ENCODE data around the gene SCNN1A. TPM values are rescaled to one million over a fixed set of nuclear protein-coding genes. Genes with fewer than 3 reads are reported as not detected.
A peak's percentile ranks its signal among the peaks of the same experiment; 100 is the strongest.

SCNN1A gene
- total RNA-seq, 1 donor from 2014 or later: 11.1 TPM

- Histone ChIP-seq H3K36me3 (ENCODE audit: control insufficient read depth, insufficient read depth, low read length) (peaks cover 8% of the 10 kb centered on the region), H3K4me3 (ENCODE audit: low read depth, low read length) (no peak overlapping the region), H3K27me3 (ENCODE audit: control insufficient read depth, insufficient read depth, low read length) (no peaks in the 10 kb centered on the region)
- TF ChIP-seq CTCF (IDR thresholded peaks at IDR 0.05; ENCODE audit: insufficient read depth, low read length, poor library complexity, severe bottlenecking): no peak
- DNase-seq (ENCODE audit: low read depth): no peak
Measured at GRCh38 chr12:6327229-6328041, 47.9 kb downstream of the SCNN1A start.

GRCh38 chr12:6326316-6327228 is 48.8 kb downstream of the SCNN1A start:
- DNase-seq (ENCODE audit: low read depth): no peak
- TF ChIP-seq CTCF (IDR thresholded peaks at IDR 0.05; ENCODE audit: insufficient read depth, low read length, poor library complexity, severe bottlenecking): peak; percentile 41
- no peak overlapping the region for H3K4me3 ChIP-seq (ENCODE audit: low read depth, low read length)
- peaks cover 8% of the 10 kb centered on the region for H3K36me3 ChIP-seq (ENCODE audit: control insufficient read depth, insufficient read depth, low read length)
- H3K27me3 ChIP-seq (ENCODE audit: control insufficient read depth, insufficient read depth, low read length): no peaks in the 10 kb centered on the region

- no peak for TF ChIP-seq CTCF (IDR thresholded peaks at IDR 0.05; ENCODE audit: insufficient read depth, low read length, poor library complexity, severe bottlenecking)
- Histone ChIP-seq H3K27me3 (ENCODE audit: control insufficient read depth, insufficient read depth, low read length) (no peaks in the 10 kb centered on the region), H3K4me3 (ENCODE audit: low read depth, low read length) (no peak overlapping the region), H3K36me3 (ENCODE audit: control insufficient read depth, insufficient read depth, low read length) (peaks cover 5% of the 10 kb centered on the region)
- DNase-seq (ENCODE audit: low read depth): no peak
Measured at GRCh38 chr12:6324936-6325750, 50.2 kb downstream of the SCNN1A start.

GRCh38 chr12:6323995-6324711 is 51.2 kb downstream of the SCNN1A start:
- no peak overlapping the region for H3K4me3 ChIP-seq (ENCODE audit: low read depth, low read length)
- DNase-seq (ENCODE audit: low read depth): no peak
- no peaks in the 10 kb centered on the region for H3K27me3 ChIP-seq (ENCODE audit: control insufficient read depth, insufficient read depth, low read length)
- peaks cover 4% of the 10 kb centered on the region for H3K36me3 ChIP-seq (ENCODE audit: control insufficient read depth, insufficient read depth, low read length)
- no peak for TF ChIP-seq CTCF (IDR thresholded peaks at IDR 0.05; ENCODE audit: insufficient read depth, low read length, poor library complexity, severe bottlenecking)

- peak; percentile 73 for TF ChIP-seq CTCF (IDR thresholded peaks at IDR 0.05; ENCODE audit: insufficient read depth, low read length, poor library complexity, severe bottlenecking)
- DNase-seq (ENCODE audit: low read depth): peak; percentile 89
- no peak overlapping the region for H3K4me3 ChIP-seq (ENCODE audit: low read depth, low read length)
- H3K27me3 ChIP-seq (ENCODE audit: control insufficient read depth, insufficient read depth, low read length): no peaks in the 10 kb centered on the region
- H3K36me3 ChIP-seq (ENCODE audit: control insufficient read depth, insufficient read depth, low read length): peaks cover 1% of the 10 kb centered on the region
Measured at GRCh38 chr12:6323340-6323994, 51.9 kb downstream of the SCNN1A start.
